WTC11 (cell line): ENCODE measurements around the gene UBE2R2. TPM values are rescaled to one million over a fixed set of nuclear protein-coding genes. Genes with fewer than 3 reads are reported as not detected.
A peak's percentile ranks its signal among the peaks of the same experiment; 100 is the strongest.

Experiments
- ATAC-seq: fragments of 200-7000 bp; cut with Tn5 transposase; 2 replicates; pipeline ENCODE4 v1.10.0; 2021; ENCODE audit warnings: mild to moderate bottlenecking, moderate library complexity
- CTCF ChIA-PET: fragments of 300-600 bp; sonication (Branson Sonifier 250); formaldehyde crosslinking; loops from one replicate; lab custom pipeline; 2021; ENCODE audit warnings: antibody characterized with exemption; lab: Charles Lee
- POLR2A ChIA-PET: fragments of 350-600 bp; sonication (Branson Sonifier 250); formaldehyde crosslinking; loops from one replicate; lab custom pipeline; 2021; ENCODE audit warnings: antibody characterized with exemption; lab: Charles Lee
- DNase-seq: peaks from one replicate; pipeline ENCODE4 v3.0.0; 2021; ENCODE audit warnings: low spot score
- H3K27ac Mint-ChIP-seq: 2 replicates; pipeline ENCODE4 v1.8.0; 2021; ENCODE audit warnings: mixed read lengths
- H3K27me3 Mint-ChIP-seq: 2 replicates; pipeline ENCODE4 v1.8.0; 2021; ENCODE audit warnings: low read depth, mild to moderate bottlenecking, moderate library complexity, mixed read lengths
- H3K36me3 Mint-ChIP-seq: 2 replicates; pipeline ENCODE4 v1.8.0; 2021; ENCODE audit warnings: mixed read lengths
- H3K4me1 Mint-ChIP-seq: 2 replicates; pipeline ENCODE4 v1.8.0; 2022; ENCODE audit warnings: mixed read lengths
- H3K4me3 Mint-ChIP-seq: 2 replicates; pipeline ENCODE4 v1.8.0; 2021; ENCODE audit warnings: mild to moderate bottlenecking, moderate library complexity, mixed read lengths
- H3K9me3 Mint-ChIP-seq: 2 replicates; pipeline ENCODE4 v1.8.0; 2021; ENCODE audit warnings: mixed read lengths
- AFF4 ChIP-seq: sonication (generic); formaldehyde crosslinking; IDR thresholded peaks from 2 replicates; pipeline ENCODE4 v1.8.1; 2023; ENCODE audit warnings: mild to moderate bottlenecking, missing genetic modification reagents, borderline replicate concordance
- CBFB ChIP-seq: sonication (generic); formaldehyde crosslinking; IDR thresholded peaks from 2 replicates; pipeline ENCODE4 v1.8.1; 2022; ENCODE audit warnings: mild to moderate bottlenecking, low read depth, missing genetic modification reagents
- CREB1 ChIP-seq: sonication (generic); formaldehyde crosslinking; IDR thresholded peaks from 2 replicates; pipeline ENCODE4 v1.8.0; 2023; ENCODE audit warnings: mild to moderate bottlenecking, missing genetic modification reagents
- CTCF ChIP-seq: fragments of 200-600 bp; IDR thresholded peaks from 2 replicates; pipeline ENCODE4 v1.8.0; 2022; ENCODE audit warnings: antibody characterized with exemption
- ERG ChIP-seq: fragments of 250-450 bp; sonication (Bioruptor Pico); IDR thresholded peaks from 2 replicates; pipeline ENCODE4 v1.8.0; 2021; ENCODE audit warnings: mild to moderate bottlenecking
- FOXJ3 ChIP-seq: sonication (generic); formaldehyde crosslinking; IDR thresholded peaks from 2 replicates; pipeline ENCODE4 v1.9.0; 2021; ENCODE audit warnings: missing genetic modification reagents, mild to moderate bottlenecking, borderline replicate concordance
- FOXP1 ChIP-seq: sonication (generic); formaldehyde crosslinking; IDR thresholded peaks from 2 replicates; pipeline ENCODE4 v1.8.0; 2022; ENCODE audit warnings: missing genetic modification reagents, mild to moderate bottlenecking, moderate library complexity, borderline replicate concordance
- IRF2 ChIP-seq: sonication (generic); formaldehyde crosslinking; IDR thresholded peaks from 2 replicates; pipeline ENCODE4 v1.8.0; 2022; ENCODE audit warnings: low read depth, missing genetic modification reagents, borderline replicate concordance
- JAZF1 ChIP-seq: fragments of 250-450 bp; sonication (Bioruptor Pico); IDR thresholded peaks from 2 replicates; pipeline ENCODE4 v1.9.0; 2021; ENCODE audit warnings: moderate library complexity, mild to moderate bottlenecking, inconsistent platforms
- JUN ChIP-seq: sonication (generic); formaldehyde crosslinking; IDR thresholded peaks from 2 replicates; pipeline ENCODE4 v1.8.0; 2023; ENCODE audit warnings: mild to moderate bottlenecking, missing genetic modification reagents
- NFE2L1 ChIP-seq: sonication (generic); formaldehyde crosslinking; IDR thresholded peaks from 2 replicates; pipeline ENCODE4 v1.8.1; 2023; ENCODE audit warnings: missing genetic modification reagents
- NR2C2 ChIP-seq: sonication (generic); formaldehyde crosslinking; IDR thresholded peaks from 2 replicates; pipeline ENCODE4 v1.8.0; 2022; ENCODE audit warnings: mild to moderate bottlenecking, missing genetic modification reagents
- PRDM15 ChIP-seq: sonication (generic); formaldehyde crosslinking; IDR thresholded peaks from 2 replicates; pipeline ENCODE4 v1.8.0; 2022; ENCODE audit warnings: missing genetic modification reagents
- PRRX2 ChIP-seq: fragments of 250-450 bp; sonication (Bioruptor Pico); IDR thresholded peaks from 2 replicates; pipeline ENCODE4 v1.8.0; 2021; ENCODE audit warnings: mild to moderate bottlenecking
- RELA ChIP-seq: sonication (generic); formaldehyde crosslinking; IDR thresholded peaks from 2 replicates; pipeline ENCODE4 v1.8.1; 2022; ENCODE audit warnings: missing genetic modification reagents, mild to moderate bottlenecking, borderline replicate concordance
- RORB ChIP-seq: fragments of 250-450 bp; sonication (Bioruptor Pico); IDR thresholded peaks from 2 replicates; pipeline ENCODE4 v1.9.0; 2021; ENCODE audit warnings: mild to moderate bottlenecking
- SMAD3 ChIP-seq: sonication (generic); formaldehyde crosslinking; IDR thresholded peaks from 2 replicates; pipeline ENCODE4 v1.8.0; 2022; ENCODE audit warnings: missing genetic modification reagents, mild to moderate bottlenecking, borderline replicate concordance
- STAT6 ChIP-seq: sonication (generic); formaldehyde crosslinking; conservative IDR thresholded peaks from 2 replicates; pipeline ENCODE4 v1.8.1; 2023; ENCODE audit warnings: mild to moderate bottlenecking, low read depth, missing genetic modification reagents, moderate library complexity
- USF1 ChIP-seq: sonication (generic); formaldehyde crosslinking; IDR thresholded peaks from 2 replicates; pipeline ENCODE4 v1.8.0; 2022; ENCODE audit warnings: mild to moderate bottlenecking, missing genetic modification reagents
- ZNF138 ChIP-seq: sonication (generic); formaldehyde crosslinking; conservative IDR thresholded peaks from 2 replicates; pipeline ENCODE4 v1.8.1; 2022; ENCODE audit warnings: mild to moderate bottlenecking, moderate library complexity, missing genetic modification reagents
- total RNA-seq: library from RNA; stranded (reverse); gene quantifications from 3 replicates; pipeline ENCODE4 v1.2.3, GENCODE V29; 2021

The UBE2R2 gene
- total RNA-seq, 1 experiment from 2014 or later: 45.0 TPM

GRCh38 chr9:33903157-33903780 is 86.3 kb downstream of the UBE2R2 start:
- H3K36me3 Mint-ChIP-seq: peaks cover 19% of the 10 kb centered on the region
- H3K4me1 Mint-ChIP-seq: peaks cover 16% of the 10 kb centered on the region
- no peak for ATAC-seq
- TF ChIP-seq FOXP1 (CRISPR knock-in tag) (no peak), SMAD3 (CRISPR knock-in tag) (no peak)
- no peaks in the 10 kb centered on the region for H3K9me3 Mint-ChIP-seq
- no peaks in the 10 kb centered on the region for H3K27me3 Mint-ChIP-seq
- DNase-seq: no peak
- ChIA-PET POLR2A (no interaction called here), CTCF (interaction anchor here (1.0 to 1.5 kb wide), 2 partner anchors 17 to 165 kb away, joined by 3 to 7 read pairs; no protein-coding TSS in a partner anchor)
- H3K4me3 Mint-ChIP-seq: no peak overlapping the region
- H3K27ac Mint-ChIP-seq: peak overlapping the region; percentile 17; the same call in 1 of the 2 replicates

GRCh38 chr9:33905137-33905536 is 88.2 kb downstream of the UBE2R2 start:
- no peak overlapping the region for H3K27ac Mint-ChIP-seq
- H3K27me3 Mint-ChIP-seq: no peaks in the 10 kb centered on the region
- H3K36me3 Mint-ChIP-seq: peaks cover 20% of the 10 kb centered on the region
- CTCF ChIA-PET: interaction anchor here (0.9 kb wide), 1 partner anchor 126 kb away, joined by 3 read pairs; no protein-coding TSS in a partner anchor
- POLR2A ChIA-PET: no interaction called here
- ATAC-seq: no peak
- H3K9me3 Mint-ChIP-seq: no peaks in the 10 kb centered on the region
- H3K4me1 Mint-ChIP-seq: peaks cover 16% of the 10 kb centered on the region
- no peak for DNase-seq
- H3K4me3 Mint-ChIP-seq: no peak overlapping the region
- TF ChIP-seq JAZF1 (CRISPR knock-in tag) (no peak), AFF4 (CRISPR knock-in tag) (no peak), RORB (CRISPR knock-in tag) (no peak), RELA (CRISPR knock-in tag) (no peak), SMAD3 (CRISPR knock-in tag) (no peak), CBFB (CRISPR knock-in tag) (no peak), ERG (CRISPR knock-in tag) (no peak), NFE2L1 (CRISPR knock-in tag) (no peak), JUN (no peak), IRF2 (CRISPR knock-in tag) (no peak), NR2C2 (CRISPR knock-in tag) (no peak), ZNF138 (no peak), PRRX2 (CRISPR knock-in tag) (no peak), USF1 (CRISPR knock-in tag) (no peak), CREB1 (CRISPR knock-in tag) (no peak), FOXJ3 (CRISPR knock-in tag) (no peak), CTCF (no peak), STAT6 (CRISPR knock-in tag) (no peak), PRDM15 (CRISPR knock-in tag) (no peak)
